H1 (cell line): ENCODE results near the gene ZFP3. TPM values are rescaled to one million over a fixed set of nuclear protein-coding genes. Genes with fewer than 3 reads are reported as not detected.
"Not testable (repeated sequence)": the region's sequence is repeated elsewhere in the genome, so short reads cannot be mapped to it uniquely, and the experiment has no call there.

ENCODE experiments used
- CTCF ChIA-PET: fragments of 300-600 bp; sonication (Branson Sonifier 250); formaldehyde crosslinking; loops from one replicate; lab custom pipeline; 2021; ENCODE audit not compliant: partially characterized antibody; lab: Charles Lee
- POLR2A ChIA-PET: fragments of 300-600 bp; sonication (Branson Sonifier 250); formaldehyde crosslinking; loops from one replicate; lab custom pipeline; 2021; ENCODE audit warnings: inconsistent platforms; ENCODE audit not compliant: partially characterized antibody; lab: Charles Lee
- DNase-seq, 2 experiments: peaks; one replicate each; pipeline versions ENCODE4 v3.0.0 to v3.0.0-alpha.2; 2010 to 2022; ENCODE audit warnings: low spot score in 2 of 2, low read depth in 1 of 2, mixed read lengths in 1 of 2
- FAIRE-seq: peaks from 2 replicates; lab custom pipeline; 2011; peaks lifted over from hg19 to GRCh38; lab: Jason Lieb, UNC
- H2AFZ ChIP-seq: 2 replicates; pipeline ENCODE4 v1.8.1; 2012; ENCODE audit warnings: low read length, inconsistent platforms
- H2AK5ac ChIP-seq: 2 replicates; pipeline ENCODE4 v1.6.1; 2013; ENCODE audit warnings: low read depth, low read length
- H2BK120ac ChIP-seq: replicated peaks from 2 replicates; pipeline ENCODE3; 2013; ENCODE audit warnings: low read depth, low read length, inconsistent platforms
- H2BK12ac ChIP-seq: 2 replicates; pipeline ENCODE4 v1.6.1; 2013; ENCODE audit warnings: low read depth, low read length
- H2BK15ac ChIP-seq: 2 replicates; pipeline ENCODE4 v1.6.1; 2013; ENCODE audit warnings: low read length
- H2BK20ac ChIP-seq: 2 replicates; pipeline ENCODE4 v1.6.1; 2013; ENCODE audit warnings: low read length
- H2BK5ac ChIP-seq: 2 replicates; pipeline ENCODE4 v1.6.1; 2013; ENCODE audit warnings: low read depth, low read length
- H3K14ac ChIP-seq: 2 replicates; pipeline ENCODE4 v1.6.1; 2013; ENCODE audit warnings: inconsistent platforms; ENCODE audit not compliant: insufficient read length
- H3K18ac ChIP-seq: 2 replicates; pipeline ENCODE4 v1.6.1; 2013; ENCODE audit warnings: low read length; ENCODE audit errors: extremely low read depth
- H3K23ac ChIP-seq: 2 replicates; pipeline ENCODE4 v1.6.1; 2013; ENCODE audit warnings: inconsistent platforms; ENCODE audit not compliant: insufficient read length
- H3K23me2 ChIP-seq: 2 replicates; pipeline ENCODE4 v1.6.1; 2013; ENCODE audit warnings: low read depth, low read length
- H3K27ac ChIP-seq: 2 replicates; pipeline ENCODE4 v1.6.1; 2011; ENCODE audit warnings: low read depth, low read length, inconsistent platforms
- H3K27me3 ChIP-seq, 4 experiments: replicated peaks in 1 of 4; 1 replicate in 1 of 4; 2 replicates in 3 of 4; pipeline versions ENCODE4 v1.6.1 to v1.8.1; 2011 to 2013; ENCODE audit warnings: low read length in 3 of 4, mild to moderate bottlenecking in 3 of 4, inconsistent platforms in 2 of 4, mixed read lengths in 2 of 4, moderate library complexity in 1 of 4; ENCODE audit not compliant: control insufficient read depth in 3 of 4, insufficient read depth in 3 of 4; ENCODE audit errors: extremely low read depth in 1 of 4
- H3K36me3 ChIP-seq, 4 experiments: 2 replicates each; pipeline versions ENCODE4 v1.6.1 to v1.8.1; 2011 to 2013; ENCODE audit warnings: mild to moderate bottlenecking in 4 of 4, low read length in 3 of 4, moderate library complexity in 2 of 4, control low read depth in 1 of 4, inconsistent platforms in 1 of 4; ENCODE audit not compliant: insufficient read depth in 4 of 4, control insufficient read depth in 2 of 4
- H3K4ac ChIP-seq: replicated peaks from 2 replicates; pipeline ENCODE3; 2013; ENCODE audit warnings: low read length, low read depth, mixed read lengths, inconsistent platforms; ENCODE audit not compliant: insufficient read length
- H3K4me1 ChIP-seq, 4 experiments: replicated peaks in 1 of 4; 1 replicate in 1 of 4; 2 replicates in 3 of 4; pipeline versions ENCODE4 v1.6.1 to v1.8.1; 2011 to 2013; ENCODE audit warnings: low read length in 3 of 4, inconsistent platforms in 2 of 4, mixed read lengths in 1 of 4; ENCODE audit not compliant: insufficient read depth in 4 of 4, control insufficient read depth in 3 of 4
- H3K4me2 ChIP-seq, 2 experiments: 2 replicates each; pipeline versions ENCODE4 v1.6.1 to v1.8.1; 2011 to 2013; ENCODE audit warnings: low read depth in 2 of 2, low read length in 2 of 2, control low read depth in 1 of 2, inconsistent platforms in 1 of 2, mild to moderate bottlenecking in 1 of 2; ENCODE audit not compliant: insufficient read depth in 1 of 2
- H3K4me3 ChIP-seq, 4 experiments: fragments of 200-600, 300-600 bp in 1 of 4; sonication (generic), shearing (Covaris generic), sonication (Bioruptor Twin) in 1 of 4; 2 replicates each; pipeline versions ENCODE4 v1.5.1 to v1.8.1; 2011 to 2016; ENCODE audit warnings: low read length in 4 of 4, low read depth in 3 of 4, control low read depth in 2 of 4, inconsistent platforms in 2 of 4, mild to moderate bottlenecking in 2 of 4, mixed read lengths in 1 of 4, moderate library complexity in 1 of 4; ENCODE audit not compliant: insufficient read depth in 2 of 4; ENCODE audit errors: extremely low read depth in 1 of 4
- H3K56ac ChIP-seq: replicated peaks from 2 replicates; pipeline ENCODE3; 2013; ENCODE audit warnings: low read depth, mild to moderate bottlenecking, mixed read lengths, low read length, inconsistent platforms; ENCODE audit not compliant: insufficient read length
- H3K79me1 ChIP-seq: 2 replicates; pipeline ENCODE4 v1.6.1; 2013; ENCODE audit warnings: low read depth, low read length, control low read depth
- H3K79me2 ChIP-seq, 2 experiments: 2 replicates each; pipeline versions ENCODE4 v1.6.1 to v1.8.1; 2012 to 2013; ENCODE audit warnings: low read length in 2 of 2, mild to moderate bottlenecking in 2 of 2, inconsistent platforms in 1 of 2; ENCODE audit not compliant: insufficient read depth in 2 of 2, control insufficient read depth in 1 of 2
- H3K9ac ChIP-seq, 4 experiments: replicated peaks in 1 of 4; 1 replicate in 1 of 4; 2 replicates in 3 of 4; pipeline versions ENCODE4 v1.6.1 to v1.8.1; 2011 to 2013; ENCODE audit warnings: low read depth in 3 of 4, low read length in 3 of 4, control low read depth in 2 of 4, mild to moderate bottlenecking in 2 of 4, moderate library complexity in 2 of 4, inconsistent platforms in 1 of 4; ENCODE audit errors: extremely low read depth in 1 of 4
- H3K9me3 ChIP-seq, 2 experiments: 2 replicates each; pipeline versions ENCODE4 v1.6.1 to v1.8.1; 2012 to 2013; ENCODE audit warnings: mild to moderate bottlenecking in 2 of 2, moderate library complexity in 2 of 2, control low read depth in 1 of 2, inconsistent platforms in 1 of 2, low read depth in 1 of 2, low read length in 1 of 2, mixed read lengths in 1 of 2; ENCODE audit not compliant: insufficient read depth in 2 of 2
- H4K20me1 ChIP-seq, 2 experiments: replicated peaks in 1 of 2; 2 replicates each; pipeline versions ENCODE3 to v1.8.1; 2011 to 2013; ENCODE audit warnings: inconsistent platforms in 2 of 2, low read length in 2 of 2, mild to moderate bottlenecking in 1 of 2; ENCODE audit not compliant: insufficient read depth in 2 of 2, control insufficient read depth in 1 of 2
- H4K5ac ChIP-seq: 2 replicates; pipeline ENCODE4 v1.6.1; 2013; ENCODE audit warnings: low read length, low read depth, mixed read lengths, inconsistent platforms; ENCODE audit not compliant: insufficient read length
- H4K8ac ChIP-seq: 2 replicates; pipeline ENCODE4 v1.8.0; 2013; ENCODE audit warnings: mild to moderate bottlenecking, moderate library complexity, low read length, inconsistent platforms; ENCODE audit not compliant: insufficient read depth; ENCODE audit errors: extremely low read depth
- H4K91ac ChIP-seq: replicated peaks from 2 replicates; pipeline ENCODE3; 2013; ENCODE audit warnings: low read length, mixed read lengths, inconsistent platforms; ENCODE audit not compliant: insufficient read length
- WGBS, 2 experiments: shearing (Covaris generic) in 1 of 2; methylation state at CpG; one replicate each; pipeline versions ENCODE4 v1.1.6 to v1.1.7; 2013 to 2015; ENCODE audit warnings: low lambda C conversion rate in 2 of 2, mixed read lengths in 2 of 2, inconsistent platforms in 1 of 2, low coverage in 1 of 2, missing lambda C conversion rate in 1 of 2; ENCODE audit not compliant: insufficient replicate concordance in 2 of 2, insufficient coverage in 1 of 2, insufficient read length in 1 of 2; ENCODE audit errors: extremely low coverage in 1 of 2, missing lambda C conversion rate in 1 of 2; 5-methylcytosine and 5-hydroxymethylcytosine counted together
- polyA plus RNA-seq, 7 experiments: library from polyadenylated mRNA; depleted of rRNA in 3 of 7; stranded (reverse) in 5 of 7; unstranded in 2 of 7; fragments of >200 nt in 5 of 7; fragments of 200-250 nt in 2 of 7; gene quantifications; 1 replicate in 5 of 7; 2 replicates in 1 of 7; 4 replicates in 1 of 7; pipeline versions ENCODE4 v1.2.1 to v1.2.3, GENCODE V29; 2011 to 2013; ENCODE audit warnings: missing spikeins in 2 of 7, mixed read lengths in 2 of 7
- total RNA-seq: library from RNA; stranded (reverse); fragmentation: NEBNext Ultra II Directional; extraction: Animal tissue kit (Norgen Biotek cat#: 25700); gene quantifications from 2 replicates; pipeline ENCODE4 v1.2.1, GENCODE V29; 2021

The ZFP3 gene
- total and polyA plus RNA-seq, 2 of the 8 experiments (the other 6 are each of a cell fraction or from before 2014, with no cell fraction given) = 0.15 to 0.44 TPM

GRCh38 chr17:5132503-5133225 is 54.4 kb downstream of the ZFP3 start:
- H3K27me3 ChIP-seq, H3K27ac ChIP-seq, POLR2A ChIA-PET, H4K5ac ChIP-seq, H3K36me3 ChIP-seq, H2AK5ac ChIP-seq, H3K23me2 ChIP-seq, H2BK12ac ChIP-seq, H3K9ac ChIP-seq, H3K23ac ChIP-seq, H3K79me2 ChIP-seq, H3K56ac ChIP-seq, H3K4me3 ChIP-seq, H2BK5ac ChIP-seq, H4K91ac ChIP-seq, H3K79me1 ChIP-seq, H4K8ac ChIP-seq, CTCF ChIA-PET, H2BK15ac ChIP-seq, H3K4ac ChIP-seq, H3K18ac ChIP-seq, H2AFZ ChIP-seq, H3K9me3 ChIP-seq, FAIRE-seq, H3K14ac ChIP-seq, H4K20me1 ChIP-seq, H3K4me2 ChIP-seq, H3K4me1 ChIP-seq, H2BK120ac ChIP-seq, H2BK20ac ChIP-seq: not testable (repeated sequence)
- peak in 1 of 2 experiments; percentile 23 for DNase-seq
- WGBS, 2 experiments = 94% methylated on average over 15 of the region's 15 CpGs; no CpG with 5 or more reads in 1 of the 2 experiments
